SHP77 (cell line): Measurements from ENCODE around the gene PLSCR1.

ENCODE experiments used
- DNase-seq, 2 experiments: peaks; one replicate each; lab custom pipeline; 2025; lab: John Stamatoyannopoulos, UW

Gene PLSCR1

DNA sequence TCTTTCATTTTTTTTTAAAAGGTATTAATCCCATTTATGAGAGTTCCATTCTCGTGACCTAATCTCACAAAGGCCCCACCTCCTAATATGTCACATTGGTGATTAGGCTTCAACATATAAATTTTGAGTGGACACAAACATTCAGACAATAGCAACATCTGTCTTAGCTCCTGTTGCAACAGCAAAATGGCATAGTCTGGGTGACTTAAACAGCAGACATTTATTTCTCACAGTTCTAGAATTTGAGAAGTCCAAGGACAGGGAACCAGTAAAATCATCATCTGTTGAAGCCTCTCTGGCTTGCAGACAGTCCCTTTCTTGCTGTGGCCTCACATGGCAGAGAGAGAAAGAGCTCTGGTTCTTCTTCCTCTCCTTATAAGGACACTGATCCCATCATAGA is 71.8 kb downstream of the PLSCR1 start:
- DNase-seq: no peak

DNA sequence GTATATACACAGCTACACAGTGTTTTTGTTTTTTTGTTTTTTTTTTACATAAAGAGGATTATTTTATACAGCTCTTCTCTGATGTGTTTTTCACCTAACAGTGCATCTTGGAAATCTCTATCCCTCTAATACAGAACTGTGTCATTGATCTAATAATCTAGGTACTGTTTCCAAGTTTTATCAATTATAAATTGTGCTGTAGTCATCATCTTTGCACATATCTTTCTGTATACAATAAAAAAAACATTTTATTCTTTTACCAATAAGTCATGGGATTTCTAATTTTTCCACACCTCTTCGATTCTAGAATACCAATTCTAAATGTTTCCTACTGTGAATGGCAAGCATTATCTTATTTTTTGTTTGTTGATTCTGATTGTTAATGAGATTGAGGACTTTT is 73.4 kb downstream of the PLSCR1 start:
- no peak for DNase-seq

DNA sequence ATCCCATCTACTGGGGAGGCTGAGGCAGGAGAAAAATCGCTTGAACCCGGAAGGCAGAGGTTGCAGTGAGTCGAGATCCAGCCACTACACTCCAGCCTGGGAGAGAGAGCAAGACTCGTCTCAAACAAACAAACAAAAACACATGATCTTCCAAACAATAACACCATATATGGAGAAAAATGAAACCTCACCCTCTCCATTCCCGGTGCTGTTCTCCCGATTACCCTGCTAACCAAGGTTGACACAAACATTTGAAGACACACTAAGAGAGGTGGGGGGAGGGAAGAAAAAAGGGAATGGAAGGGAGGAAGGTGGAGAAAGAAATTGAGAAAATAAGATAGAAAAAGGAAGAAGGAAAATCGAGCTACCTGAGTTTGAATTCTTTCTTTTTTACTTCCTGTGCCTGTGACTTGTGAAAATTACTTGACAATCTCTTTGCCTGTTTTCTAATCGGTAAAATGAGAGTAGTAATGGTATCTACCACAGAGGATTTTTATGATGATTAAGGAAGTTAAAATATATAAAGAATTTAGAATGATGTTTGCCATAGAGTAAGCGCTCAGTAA is 73.9 kb downstream of the PLSCR1 start:
- peak; percentile 2 to 18 for DNase-seq

DNA sequence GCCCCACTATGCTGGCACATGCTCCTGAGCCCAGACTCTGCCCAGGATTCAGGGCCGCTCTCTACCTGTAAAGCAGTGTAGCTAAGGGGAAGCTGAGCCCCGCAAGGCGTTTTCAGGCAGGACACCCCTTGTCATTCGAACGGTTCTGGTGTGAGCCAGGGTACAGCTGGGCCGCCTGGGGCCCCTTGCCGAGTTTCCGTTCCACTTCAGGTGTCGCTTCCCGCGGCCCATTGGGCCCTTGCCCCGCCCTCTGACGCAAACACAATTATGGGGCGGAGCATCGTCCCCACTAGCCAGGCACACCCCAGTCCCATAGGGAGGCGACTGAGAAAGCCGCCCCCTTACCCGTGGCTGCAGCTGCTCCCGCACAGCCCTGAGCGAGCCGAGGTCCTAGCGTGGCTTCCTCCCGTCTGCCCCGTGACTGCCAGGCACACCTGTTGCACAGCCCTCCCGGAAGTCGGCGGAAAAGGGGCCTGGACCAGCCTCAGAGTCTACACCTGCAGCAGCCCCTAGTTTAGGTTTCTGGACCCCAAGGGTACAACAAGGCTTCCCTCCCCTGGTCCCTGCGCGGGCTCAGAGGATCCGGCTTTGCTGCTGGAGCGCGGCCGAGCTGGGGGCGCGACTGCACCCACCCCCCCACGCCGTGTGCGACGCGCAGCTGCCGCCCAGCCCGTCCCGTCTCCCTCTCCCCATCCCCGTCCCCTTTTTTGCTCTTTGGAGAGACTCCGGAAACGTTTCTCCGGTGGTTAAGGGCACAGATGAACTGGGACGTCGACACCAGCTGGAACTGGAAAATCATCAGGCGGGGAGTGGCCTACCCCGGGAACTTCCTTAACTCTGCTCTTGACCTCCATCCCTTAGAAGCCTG is 75.0 kb downstream of the PLSCR1 start, which contains the start of gene PLSCR2:
Gene PLSCR2 (minus strand): TSS at position 412 of the 868 bp plus-strand sequence. CDS start 9,657 bp downstream, outside the sequence.
- DNase-seq: peak; percentile 92 to 93

DNA sequence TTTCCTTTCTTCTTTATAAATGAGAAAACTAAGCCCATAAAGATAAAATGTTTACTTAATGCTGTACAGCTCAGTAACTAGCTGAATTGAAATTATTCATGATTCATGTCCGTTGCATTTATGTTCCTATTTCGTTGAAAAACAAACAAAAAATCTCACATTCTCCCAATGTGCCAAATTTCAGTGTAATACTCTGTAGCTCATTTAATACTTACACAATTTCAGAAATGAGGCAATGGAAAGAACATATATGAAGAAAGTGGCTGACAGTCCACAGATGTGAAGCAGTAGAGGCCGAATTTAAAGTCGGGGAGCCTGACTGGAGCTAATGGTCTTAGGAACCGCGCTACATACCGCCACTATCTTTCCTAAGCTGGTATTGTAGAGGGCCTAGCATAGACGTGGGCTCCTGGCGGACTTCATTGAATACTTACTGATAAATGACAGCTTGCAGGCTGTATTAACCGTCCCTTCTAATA is 75.7 kb downstream of the PLSCR1 start:
- DNase-seq: no peak

GRCh38 chr3:146468234-146468633 is 76.2 kb downstream of the PLSCR1 start:
- peak in 1 of 2 experiments; percentile 2 for DNase-seq

DNA sequence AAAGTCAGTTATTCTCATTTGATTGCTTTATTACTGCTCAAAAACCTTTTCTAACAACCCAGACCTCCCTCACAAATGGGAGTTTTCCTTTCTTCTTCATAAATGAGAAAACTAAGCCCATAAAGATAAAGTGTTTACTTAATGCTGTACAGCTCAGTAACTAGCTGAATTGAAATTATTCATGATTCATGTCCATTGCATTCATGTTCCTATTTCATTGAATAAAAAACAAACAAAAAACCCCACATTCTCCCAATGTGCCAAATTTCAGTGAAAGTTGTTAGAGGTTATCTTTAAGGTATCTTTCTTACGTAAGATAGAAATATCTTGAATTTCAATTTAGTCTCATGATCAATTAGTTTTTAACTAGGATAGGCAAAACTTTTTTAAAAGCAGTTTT is 77.8 kb downstream of the PLSCR1 start:
- DNase-seq: no peak

- DNase-seq: no peak
Measured at GRCh38 chr3:146465693-146466465, 78.5 kb downstream of the PLSCR1 start.
